ENCODE measurements around the gene ZSWIM1. TPM values are rescaled to one million over a fixed set of nuclear protein-coding genes. Genes with fewer than 3 reads are reported as not detected.
A peak's percentile ranks its signal among the peaks of the same experiment; 100 is the strongest.

The ZSWIM1 gene
- total and polyA plus RNA-seq, 2 of the 13 experiments (the other 11 are each of a cell fraction or from before 2014, with no cell fraction given), result 9.5 to 11.7 TPM

DNA sequence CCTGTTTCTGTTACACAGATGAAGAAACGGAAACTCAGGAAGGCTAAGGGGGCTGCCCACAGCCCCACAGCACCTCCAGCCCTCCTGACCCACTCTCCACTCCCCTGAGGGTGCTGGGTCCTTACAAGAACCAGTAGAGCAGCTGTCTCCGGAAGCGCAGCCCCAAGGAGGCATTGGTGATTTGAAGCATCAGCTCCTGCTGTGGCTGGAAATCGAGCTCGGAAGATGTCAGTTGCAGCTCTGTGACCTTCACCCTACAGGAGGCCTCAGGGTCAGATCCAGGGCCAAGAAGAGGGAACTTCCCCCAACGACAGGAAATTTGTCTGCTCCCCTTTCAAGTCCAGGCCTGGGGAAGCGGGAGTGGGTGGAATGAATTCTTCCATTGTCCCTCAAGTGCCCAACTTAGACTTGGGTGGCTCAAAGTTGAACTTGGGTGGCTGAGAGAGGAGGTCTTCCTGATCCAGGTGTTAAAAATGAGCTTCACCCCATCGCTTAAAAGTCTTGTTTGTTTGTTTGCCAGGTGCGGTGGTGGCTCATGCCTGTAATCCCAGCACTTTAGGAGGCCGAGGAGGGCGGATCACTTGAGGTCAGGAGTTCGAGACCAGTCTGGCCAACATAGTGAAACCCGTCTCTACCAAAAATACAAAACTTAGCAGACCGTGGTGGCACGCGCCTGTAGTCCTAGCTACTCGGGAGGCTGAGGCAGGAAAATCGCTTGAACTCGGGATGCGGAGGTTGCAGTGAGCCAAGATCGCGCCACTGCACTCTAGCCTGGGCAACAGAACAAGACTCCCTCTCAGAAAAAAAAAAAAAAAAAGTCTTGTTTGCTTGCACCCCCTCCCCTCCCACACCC lies 29.0 kb downstream of the ZSWIM1 start (continued):
- TF ChIP-seq AFF4 (CRISPR knock-in tag; IDR thresholded peaks at IDR 0.05) (no peak), HHEX (CRISPR knock-in tag; IDR thresholded peaks at IDR 0.05) (peak; percentile 25; the same call in 1 of the 2 replicates), CEBPZ (IDR thresholded peaks at IDR 0.05; ENCODE audit: low read length) (no peak), ZNF646 (CRISPR knock-in tag; IDR thresholded peaks at IDR 0.05) (no peak), PRMT3 (CRISPR knock-in tag; IDR thresholded peaks at IDR 0.05; ENCODE audit: borderline replicate concordance, low read depth) (0 out of 2 replicates have a peak, but pooled peaks have one; percentile 25), SNAPC2 (CRISPR knock-in tag; IDR thresholded peaks at IDR 0.05) (peak; percentile 75; the same call in 1 of the 2 replicates), MTA1 (CRISPR knock-in tag; IDR thresholded peaks at IDR 0.05; ENCODE audit: borderline replicate concordance) (no peak; the same call in 1 of the 2 replicates), ZC3H4 (CRISPR knock-in tag; IDR thresholded peaks at IDR 0.05; ENCODE audit: borderline replicate concordance) (no peak)
- TF ChIP-seq, protein P1, sequence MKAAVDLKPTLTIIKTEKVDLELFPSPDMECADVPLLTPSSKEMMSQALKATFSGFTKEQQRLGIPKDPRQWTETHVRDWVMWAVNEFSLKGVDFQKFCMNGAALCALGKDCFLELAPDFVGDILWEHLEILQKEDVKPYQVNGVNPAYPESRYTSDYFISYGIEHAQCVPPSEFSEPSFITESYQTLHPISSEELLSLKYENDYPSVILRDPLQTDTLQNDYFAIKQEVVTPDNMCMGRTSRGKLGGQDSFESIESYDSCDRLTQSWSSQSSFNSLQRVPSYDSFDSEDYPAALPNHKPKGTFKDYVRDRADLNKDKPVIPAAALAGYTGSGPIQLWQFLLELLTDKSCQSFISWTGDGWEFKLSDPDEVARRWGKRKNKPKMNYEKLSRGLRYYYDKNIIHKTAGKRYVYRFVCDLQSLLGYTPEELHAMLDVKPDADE (CRISPR knock-in tag; IDR thresholded peaks at IDR 0.05), result peak; percentile 52; the same call in 1 of the 2 replicates
- TF ChIP-seq, protein P2, sequence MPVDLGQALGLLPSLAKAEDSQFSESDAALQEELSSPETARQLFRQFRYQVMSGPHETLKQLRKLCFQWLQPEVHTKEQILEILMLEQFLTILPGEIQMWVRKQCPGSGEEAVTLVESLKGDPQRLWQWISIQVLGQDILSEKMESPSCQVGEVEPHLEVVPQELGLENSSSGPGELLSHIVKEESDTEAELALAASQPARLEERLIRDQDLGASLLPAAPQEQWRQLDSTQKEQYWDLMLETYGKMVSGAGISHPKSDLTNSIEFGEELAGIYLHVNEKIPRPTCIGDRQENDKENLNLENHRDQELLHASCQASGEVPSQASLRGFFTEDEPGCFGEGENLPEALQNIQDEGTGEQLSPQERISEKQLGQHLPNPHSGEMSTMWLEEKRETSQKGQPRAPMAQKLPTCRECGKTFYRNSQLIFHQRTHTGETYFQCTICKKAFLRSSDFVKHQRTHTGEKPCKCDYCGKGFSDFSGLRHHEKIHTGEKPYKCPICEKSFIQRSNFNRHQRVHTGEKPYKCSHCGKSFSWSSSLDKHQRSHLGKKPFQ (CRISPR knock-in tag; IDR thresholded peaks at IDR 0.05; ENCODE audit: insufficient replicate concordance), result no peak
